HG02981 (cell line): Measurements from ENCODE around the gene PKLR.
A peak's percentile ranks its signal among the peaks of the same experiment; 100 is the strongest.
"Not testable (repeated sequence)": the region's sequence is repeated elsewhere in the genome, so short reads cannot be mapped to it uniquely, and the experiment has no call there.

Experiments
- ATAC-seq: cut with Tn5 transposase; IDR thresholded peaks from one replicate; pipeline ENCODE4 v1.9.1; 2021; ENCODE audit warnings: mild to moderate bottlenecking, moderate library complexity; ENCODE audit not compliant: unreplicated experiment

The PKLR gene

DNA sequence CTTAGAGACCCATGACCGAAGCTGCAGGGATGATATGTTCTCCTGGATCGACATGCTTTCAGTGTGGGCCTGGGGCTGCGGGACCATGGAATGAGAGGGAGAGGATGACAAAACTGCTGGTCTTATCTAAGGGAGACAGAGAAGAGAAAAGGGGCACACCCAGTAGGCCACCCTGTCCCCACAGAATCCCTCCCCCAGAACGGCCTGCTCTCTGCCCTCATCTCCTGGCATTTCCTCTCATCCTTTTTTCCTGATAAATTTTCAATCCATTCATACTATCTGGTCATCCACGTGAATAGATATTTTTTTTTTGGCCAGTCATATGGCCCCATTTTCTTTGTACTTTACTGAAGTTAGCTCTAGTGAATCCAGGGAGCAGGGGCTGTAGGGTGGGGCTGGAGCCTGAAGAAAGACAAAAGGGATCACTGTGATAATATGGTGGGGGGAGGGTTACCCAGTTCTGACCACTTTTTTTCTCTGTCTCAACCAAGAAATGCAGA, at the start of gene PKLR:
Gene PKLR, minus strand, starts transcription at position 97 of the 500 bp plus-strand sequence. Its CDS starts 43 bp downstream, at position 54.
- ATAC-seq, result no peak

DNA sequence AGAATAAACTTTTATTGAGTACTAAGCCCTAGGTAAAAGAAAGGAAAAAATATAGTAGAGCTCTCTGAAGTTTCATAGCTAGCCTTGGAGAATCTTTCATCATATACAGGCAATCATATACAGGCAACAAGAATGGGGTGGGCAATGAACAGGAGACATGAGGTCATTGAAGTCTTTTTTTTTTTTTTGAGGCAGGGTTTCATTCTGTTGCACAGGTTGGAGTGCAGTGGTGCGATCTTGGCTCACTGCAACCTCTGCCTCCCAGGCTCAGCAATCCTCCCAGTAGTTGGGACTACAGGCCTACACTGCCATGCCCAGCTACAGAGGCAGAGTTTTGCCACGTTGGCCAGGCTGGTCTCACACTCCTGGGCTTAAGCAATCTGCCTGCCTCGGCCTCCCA, 41.6 kb upstream of the PKLR start:
- ATAC-seq, result no peak

DNA sequence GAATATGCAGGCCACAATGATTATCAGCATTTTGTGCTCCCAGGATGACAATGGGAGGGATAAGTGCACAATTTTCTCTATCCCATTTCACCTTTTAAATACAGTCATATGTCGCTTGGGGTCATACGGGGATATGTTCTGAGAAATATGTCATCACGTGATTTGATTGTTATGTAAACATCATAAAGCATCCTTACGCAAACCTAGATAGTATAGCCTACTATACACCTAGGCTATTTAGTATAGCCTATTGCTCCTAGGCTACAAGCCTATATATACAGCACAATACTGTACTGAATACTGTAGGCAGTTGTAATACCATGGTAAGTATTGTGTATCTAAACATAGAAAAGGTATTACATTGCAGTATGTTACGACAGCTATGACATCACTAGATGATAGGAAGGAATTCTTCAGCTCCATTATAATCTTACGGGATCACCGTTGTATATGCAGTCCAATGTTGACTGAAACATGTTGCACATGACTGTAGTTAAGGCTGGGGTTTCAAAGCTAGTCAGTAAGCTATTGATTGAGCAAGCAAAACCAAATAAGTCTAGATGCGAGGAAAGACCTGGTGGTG, 38.4 kb upstream of the PKLR start:
- no peak for ATAC-seq

DNA sequence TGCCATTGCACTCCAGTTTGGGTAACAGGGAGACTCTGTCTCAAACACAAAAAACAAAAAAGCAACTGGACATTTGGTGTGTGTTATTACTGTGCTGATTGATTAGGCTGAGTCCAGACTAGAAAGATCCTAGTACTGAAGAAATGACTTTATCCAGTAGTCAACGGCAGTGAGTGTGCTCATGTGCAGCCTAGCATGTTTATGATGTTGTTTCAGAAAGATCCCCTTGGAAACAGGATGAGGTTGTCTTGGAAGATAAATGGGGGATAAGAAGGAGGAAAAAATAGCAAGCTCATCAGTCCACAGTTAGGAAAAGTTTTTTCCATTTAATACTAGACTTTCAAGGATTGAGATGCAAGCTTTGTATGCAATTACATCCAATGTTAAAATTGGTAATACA, 33.7 kb upstream of the PKLR start:
- ATAC-seq, result no peak

DNA sequence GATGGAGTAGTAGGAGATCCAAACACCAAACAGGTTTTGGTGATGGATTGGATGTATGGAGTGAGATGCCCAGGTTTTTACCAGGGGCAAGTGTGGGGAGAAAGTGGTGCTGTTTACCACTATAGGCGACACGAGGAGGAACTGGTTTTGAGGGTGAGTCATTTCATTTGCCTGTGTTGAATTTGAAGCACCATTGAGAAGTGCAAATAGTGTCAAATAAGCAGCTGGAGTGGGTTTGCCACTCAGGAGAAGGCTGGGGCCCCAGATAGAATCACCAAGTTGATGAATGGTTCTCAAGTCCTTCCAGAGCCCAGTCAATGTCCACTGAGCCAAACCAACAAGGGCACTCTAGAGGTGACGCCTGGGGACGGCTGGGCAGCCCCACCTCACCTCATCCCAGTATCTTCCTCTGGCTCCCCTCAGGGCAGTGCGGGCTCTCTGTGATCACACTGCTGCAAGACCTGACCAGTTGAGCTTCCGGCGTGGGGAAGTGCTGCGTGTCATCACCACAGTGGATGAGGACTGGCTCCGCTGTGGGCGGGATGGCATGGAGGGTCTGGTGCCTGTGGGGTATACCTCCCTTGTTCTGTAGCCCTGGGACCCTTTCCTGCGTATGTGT, 28.9 kb upstream of the PKLR start:
- ATAC-seq, result no peak

DNA sequence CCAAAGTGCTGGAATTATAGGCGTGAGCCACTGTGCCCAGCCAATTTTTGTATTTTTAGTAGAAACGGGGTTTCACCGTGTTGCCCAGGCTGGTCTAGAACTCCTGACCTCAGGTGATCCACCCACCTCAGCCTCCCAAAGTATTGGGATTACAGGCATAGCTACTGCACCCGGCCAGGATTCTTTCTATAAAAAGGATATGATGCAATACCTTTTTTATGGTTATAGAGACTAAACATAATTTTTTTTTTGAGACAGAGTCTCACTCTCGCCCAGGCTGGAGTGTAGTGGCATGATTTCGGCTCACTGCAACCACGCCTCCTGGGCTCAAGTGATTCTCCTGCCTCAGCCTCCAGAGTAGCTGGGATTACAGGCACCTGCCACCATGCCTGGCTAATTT, 27.6 kb upstream of the PKLR start:
- ATAC-seq, result not testable (repeated sequence)

DNA sequence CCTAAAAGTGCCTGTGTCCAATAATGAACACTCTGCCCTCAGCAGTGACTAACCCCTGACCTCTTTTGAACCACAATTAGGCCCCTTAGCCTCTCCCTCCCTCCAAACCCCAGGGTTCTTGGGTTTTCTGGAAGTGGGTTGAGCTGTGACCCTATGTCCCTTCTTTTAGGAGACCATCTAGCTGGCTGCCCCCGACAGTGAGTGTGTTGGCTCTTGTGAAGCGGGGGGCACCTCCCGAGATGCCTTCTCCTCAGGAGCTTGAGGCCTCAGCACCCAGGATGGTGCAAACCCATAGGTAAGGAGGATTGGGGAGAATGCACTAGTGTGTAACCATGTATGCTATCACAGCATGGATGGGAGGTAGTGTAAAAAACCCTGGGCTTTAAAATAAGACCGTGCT, 26.7 kb upstream of the PKLR start:
- ATAC-seq, result no peak

DNA sequence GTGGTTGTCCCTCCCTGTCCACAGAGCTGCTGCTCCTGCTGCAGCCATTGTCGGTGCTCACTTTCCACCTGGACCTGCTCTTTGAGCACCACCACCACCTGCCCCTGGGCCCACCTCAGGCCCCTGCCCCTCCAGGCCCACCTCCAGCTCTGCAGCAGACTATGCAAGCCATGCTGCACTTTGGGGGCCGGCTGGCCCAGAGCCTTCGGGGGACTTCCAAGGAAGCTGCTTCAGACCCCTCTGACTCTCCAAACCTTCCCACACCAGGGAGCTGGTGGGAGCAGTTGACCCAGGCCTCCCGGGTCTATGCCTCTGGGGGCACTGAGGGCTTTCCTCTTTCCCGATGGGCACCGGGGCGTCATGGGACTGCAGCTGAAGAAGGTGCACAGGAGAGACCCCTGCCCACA, 25.4 kb upstream of the PKLR start:
- ATAC-seq, result no peak

DNA sequence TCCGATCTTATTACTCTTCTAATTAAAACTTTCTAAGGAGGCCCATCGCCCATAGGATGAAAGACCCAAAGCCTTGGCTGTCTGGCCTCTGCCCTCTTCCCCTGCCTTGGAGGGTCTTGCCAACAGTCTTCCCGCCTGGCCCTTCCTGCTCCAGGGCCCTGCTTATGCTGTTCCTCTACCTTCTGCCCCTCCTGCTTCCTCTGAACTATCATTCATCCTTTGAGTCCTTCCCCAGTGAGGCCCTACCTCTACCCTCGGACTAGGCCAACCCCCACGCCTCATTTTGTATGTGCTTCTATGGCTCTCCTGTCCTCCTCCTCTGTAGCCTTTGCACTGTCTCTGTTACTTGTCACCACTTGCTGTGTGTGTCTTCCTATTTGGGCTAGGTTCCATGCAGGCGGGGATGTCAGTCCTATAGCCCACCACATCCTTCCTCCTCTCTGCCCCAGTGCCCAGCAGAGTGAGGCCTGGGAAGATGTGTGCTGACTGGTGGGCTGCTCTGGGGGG, 24.8 kb upstream of the PKLR start:
- no peak for ATAC-seq

DNA sequence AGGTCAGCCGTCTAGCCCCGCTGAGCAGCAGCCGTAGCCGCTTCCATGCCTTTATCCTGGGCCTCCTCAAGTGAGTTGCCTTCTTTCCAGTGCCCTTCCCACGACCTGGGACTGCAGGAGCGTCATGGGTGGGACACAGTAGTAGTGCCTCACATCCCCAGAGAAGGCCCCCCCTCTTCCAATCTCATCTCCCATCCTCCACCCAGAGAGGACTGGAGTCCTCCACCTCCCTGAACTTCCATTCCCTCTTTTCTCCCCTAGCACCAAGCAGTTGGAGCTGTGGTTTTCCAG, 24.3 kb upstream of the PKLR start:
- ATAC-seq, result no peak

DNA sequence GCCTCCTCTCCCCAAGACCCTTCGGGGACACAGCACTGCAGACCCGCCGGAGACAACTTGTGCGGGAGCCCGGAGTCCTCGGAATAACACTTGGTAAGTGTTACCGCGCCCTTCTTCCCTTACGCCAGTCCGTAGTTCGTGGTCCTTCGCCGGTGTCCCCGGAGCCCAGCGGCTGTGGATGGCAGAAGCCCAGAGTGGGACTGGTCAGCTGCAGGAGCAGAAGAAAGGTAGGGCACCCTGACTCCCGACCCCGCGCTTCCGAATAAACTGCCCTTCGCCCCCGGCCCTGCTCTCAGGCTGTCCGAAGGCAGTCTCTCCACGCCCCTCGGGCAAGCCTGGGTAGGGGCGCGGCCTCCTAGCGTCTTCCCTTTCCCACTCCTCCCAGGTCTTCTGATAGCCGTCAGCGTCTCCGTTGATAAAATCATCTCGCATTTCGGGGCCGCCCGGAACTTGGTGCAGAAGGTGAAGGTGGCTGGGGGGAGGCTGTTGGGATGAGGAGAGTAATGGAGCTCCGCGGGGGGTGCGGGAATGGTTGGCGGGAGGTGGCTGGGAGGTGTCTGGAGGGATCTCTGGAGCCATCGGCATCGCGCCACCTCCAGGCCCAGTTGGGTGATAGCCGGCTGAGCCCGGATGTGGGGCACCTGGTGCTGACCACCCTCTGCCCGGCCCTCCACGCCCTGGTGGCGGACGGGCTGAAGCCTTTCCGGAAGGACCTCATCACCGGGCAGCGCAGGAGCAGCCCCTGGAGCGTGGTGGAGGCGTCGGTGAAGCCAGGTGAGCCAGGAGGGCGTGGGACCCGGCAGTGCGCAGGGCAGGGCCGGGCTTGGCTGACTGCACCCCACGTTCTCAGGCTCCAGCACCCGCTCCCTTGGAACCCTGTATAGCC, 23.7 kb upstream of the PKLR start:
- peak; percentile 1 for ATAC-seq

DNA sequence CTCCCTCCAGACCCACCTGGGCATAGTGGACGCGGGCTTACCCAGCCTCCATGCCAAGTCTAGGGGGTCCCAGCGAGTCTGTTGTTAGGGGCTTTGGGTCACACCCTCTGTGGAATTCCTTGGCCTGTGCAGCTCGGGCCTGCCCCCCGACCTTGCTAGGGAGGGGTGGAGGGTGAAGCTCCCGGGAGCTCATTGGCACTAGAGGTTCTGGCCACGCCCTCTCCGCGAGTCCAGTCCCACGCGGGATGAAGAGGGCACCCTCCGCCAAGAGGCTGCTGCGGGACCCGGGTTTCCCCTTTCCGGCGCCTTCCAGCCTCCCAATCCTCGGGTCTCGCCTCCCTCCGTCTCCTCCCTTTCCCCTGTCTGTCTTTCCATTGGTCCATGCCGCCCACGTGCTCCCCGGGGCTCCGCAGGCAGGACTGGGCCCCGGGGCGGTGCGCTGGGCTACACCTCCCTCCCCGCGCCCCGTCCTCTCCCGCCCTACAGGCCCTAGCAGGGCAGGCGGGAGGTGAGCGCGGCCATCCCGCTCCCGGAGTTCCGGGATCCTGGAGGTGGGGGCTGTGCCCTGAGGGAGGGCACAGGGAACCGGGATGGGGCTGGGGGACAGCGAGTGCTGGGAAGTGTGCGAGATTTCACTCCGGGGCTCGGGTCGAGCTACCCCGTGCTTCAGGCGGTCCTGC, 22.9 kb upstream of the PKLR start:
- peak; percentile 58 for ATAC-seq

DNA sequence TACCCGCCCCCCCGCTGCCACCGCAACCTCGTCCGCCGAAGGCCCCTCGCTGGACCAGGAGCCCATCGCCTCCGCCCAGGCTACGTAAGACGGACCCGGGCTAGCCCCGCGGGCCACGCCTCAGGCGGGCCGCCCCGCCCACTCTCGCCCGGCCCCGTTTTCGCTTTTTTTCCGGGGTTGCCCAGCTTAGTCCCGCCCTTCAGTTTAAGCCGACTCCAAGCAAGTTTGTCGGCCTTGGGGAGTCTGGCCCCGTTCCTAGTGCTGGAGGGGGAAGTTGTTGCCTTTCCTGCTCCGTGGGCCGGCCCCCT, 22.4 kb upstream of the PKLR start:
- ATAC-seq, result peak; percentile 34

DNA sequence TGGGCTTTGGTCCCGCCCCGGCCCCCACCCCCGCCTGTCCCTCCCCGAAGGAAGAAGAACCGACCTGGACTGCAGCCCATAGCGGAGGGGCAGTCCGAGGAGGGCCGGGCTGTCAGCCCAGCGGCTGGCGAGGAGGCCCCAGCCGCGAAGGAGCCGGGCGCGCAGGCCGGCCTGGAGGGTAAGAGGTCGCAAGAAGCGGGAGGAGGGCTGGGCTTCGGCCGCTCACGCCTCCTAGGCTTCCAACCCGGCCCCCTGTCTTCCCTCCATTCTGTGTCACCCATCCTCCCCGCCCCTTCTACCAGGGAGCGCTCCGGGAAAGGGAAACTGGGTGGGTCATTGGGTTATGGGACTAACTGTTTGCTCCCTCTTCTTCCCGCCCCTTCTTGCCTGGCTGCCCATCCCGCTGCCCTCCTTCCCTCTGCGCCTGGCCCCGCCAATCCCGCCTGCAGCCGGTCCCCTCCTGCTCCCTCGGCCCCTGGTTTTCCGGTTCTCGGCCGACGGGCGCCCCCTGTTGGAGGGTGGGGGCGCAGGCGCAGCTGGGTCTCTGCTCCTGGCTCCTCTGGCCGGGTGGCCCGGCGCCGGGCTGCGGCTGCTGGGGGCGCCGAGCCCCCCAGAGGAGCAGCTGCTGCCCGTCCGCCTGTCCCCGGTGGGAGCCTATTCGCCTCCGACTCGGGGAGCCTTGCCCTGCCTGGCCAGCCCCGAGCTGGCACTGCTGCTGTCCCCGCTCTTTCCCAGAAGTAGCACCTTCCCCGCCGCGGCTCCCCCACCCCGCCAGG, 21.9 kb upstream of the PKLR start:
- peak; percentile 32 for ATAC-seq

DNA sequence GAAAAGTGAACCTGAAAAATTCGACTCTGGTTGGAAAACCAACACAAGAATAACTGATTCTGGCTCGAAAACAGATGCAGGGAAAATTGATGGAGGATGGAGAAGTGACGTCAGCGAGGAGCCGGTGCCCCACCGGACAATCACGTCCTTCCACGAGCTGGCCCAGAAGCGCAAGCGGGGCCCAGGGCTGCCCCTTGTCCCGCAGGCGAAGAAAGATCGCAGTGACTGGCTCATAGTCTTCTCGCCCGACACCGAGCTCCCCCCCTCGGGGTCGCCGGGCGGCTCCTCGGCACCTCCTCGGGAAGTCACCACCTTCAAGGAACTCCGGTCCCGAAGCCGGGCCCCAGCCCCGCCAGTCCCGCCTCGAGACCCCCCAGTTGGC, 21.3 kb upstream of the PKLR start:
- ATAC-seq, result no peak

DNA sequence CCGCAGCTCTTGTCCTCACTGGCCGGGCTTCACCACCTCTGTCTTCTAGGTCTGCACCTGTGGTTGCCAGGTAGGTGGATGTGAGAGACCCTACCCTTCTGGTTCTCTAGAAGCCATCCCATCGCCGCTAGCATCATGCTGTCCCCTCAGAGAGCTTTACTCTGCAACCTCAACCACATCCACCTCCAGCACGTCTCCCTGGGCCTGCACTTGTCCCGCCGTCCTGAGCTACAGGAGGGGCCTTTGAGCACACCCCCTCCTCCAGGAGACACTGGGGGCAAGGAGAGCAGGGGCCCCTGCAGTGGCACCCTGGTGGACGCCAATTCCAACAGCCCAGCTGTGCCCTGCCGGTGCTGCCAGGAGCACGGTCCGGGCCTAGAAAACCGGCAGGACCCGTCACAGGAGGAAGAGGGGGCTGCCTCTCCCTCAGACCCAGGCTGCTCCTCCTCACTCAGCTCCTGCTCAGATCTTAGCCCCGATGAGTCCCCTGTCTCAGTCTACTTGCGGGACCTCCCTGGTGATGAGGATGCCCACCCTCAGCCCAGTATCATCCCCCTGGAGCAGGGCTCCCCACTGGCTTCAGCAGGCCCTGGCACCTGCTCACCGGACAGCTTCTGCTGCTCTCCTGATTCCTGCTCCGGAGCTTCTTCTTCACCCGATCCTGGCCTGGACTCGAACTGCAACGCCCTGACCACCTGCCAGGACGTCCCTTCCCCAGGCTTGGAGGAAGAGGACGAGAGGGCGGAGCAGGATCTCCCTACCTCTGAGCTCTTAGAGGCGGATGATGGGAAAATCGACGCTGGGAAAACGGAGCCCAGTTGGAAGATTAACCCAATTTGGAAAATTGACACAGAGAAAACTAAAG, 20.6 kb upstream of the PKLR start:
- no peak for ATAC-seq

DNA sequence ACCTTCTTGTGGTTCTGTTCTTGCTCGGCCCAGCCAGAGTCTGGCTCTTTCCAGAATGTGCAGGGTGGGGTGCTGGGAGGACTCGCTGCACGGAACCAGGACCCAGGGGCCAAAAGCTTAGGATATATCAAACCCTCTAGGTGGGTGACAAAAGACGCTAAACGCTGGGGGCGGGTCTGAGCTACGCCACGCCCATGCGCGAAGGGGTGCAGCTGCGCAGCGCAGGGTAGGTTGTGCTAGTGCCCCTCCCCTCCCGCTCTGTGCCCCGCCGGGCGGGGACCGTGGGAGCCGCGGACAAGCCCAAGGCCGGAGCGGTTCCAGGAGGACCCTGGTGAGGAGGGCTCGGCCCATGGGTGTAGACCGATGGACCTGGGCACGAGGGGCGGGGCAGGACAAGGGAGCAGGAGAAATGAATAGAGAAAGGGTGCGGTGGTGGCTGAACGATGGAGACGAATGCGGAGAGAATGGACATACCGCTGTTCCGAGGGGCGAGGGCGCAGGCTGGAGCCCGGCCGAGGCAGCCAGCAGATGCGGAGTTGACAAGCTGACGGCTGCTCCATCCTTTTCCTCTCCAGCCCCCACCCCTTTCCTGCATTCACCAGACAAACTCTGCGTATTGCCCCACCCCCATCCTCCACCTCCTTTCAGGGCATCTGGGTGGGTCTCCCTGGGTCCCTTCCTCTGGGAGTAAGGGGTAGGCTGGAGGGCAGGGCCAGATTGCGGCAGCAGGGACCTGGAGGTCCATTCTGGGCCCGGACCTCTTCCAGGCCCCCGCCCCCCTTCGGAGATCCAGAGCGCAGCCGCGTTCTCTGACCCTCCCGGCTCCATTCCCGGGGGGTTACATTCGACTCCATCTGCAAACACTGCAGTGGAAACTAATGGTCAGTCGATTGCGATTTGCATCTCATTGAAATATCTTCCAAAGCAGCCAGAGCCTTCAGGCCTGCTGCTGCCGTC, 19.7 kb upstream of the PKLR start, which contains the start of gene RUSC1:
Gene RUSC1, plus strand, starts transcription at position 234 of the 957 bp plus-strand sequence. CDS start 880 bp downstream, outside the sequence.
- peak; percentile 22 for ATAC-seq

DNA sequence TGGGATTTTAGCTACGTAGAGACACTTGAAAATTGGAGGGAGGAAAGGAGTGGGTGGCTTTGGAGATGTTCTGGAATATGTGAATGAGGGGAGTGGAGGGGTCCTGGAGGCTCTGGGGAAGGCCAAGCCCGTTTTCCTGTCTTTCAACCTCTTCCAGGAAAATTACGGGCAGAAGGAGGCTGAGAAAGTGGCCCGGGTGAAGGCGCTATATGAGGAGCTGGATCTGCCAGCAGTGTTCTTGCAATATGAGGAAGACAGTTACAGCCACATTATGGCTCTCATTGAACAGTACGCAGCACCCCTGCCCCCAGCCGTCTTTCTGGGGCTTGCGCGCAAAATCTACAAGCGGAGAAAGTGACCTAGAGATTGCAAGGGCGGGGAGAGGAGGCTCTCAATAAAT, 19.0 kb upstream of the PKLR start:
- ATAC-seq, result no peak

DNA sequence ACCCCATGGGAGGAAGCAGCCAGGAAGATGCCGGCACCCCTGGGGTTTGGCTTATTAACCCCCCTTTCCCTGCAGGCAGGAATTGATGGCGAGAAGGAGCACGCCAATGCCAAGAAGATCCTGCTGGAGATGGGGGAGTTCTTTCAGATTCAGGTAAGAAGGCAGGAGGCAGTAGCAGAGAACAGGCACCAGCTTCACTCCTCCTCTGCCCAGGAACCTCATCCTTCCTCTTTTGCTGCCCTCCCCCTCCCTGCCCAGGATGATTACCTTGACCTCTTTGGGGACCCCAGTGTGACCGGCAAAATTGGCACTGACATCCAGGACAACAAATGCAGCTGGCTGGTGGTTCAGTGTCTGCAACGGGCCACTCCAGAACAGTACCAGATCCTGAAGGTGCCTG, 18.3 kb upstream of the PKLR start:
- no peak for ATAC-seq
